WTC11 (cell line): ENCODE measurements around the gene H6PD. TPM values are rescaled to one million over a fixed set of nuclear protein-coding genes. Genes with fewer than 3 reads are reported as not detected.

Experiments used
- ATAC-seq: fragments of 200-7000 bp; cut with Tn5 transposase; 2 replicates; pipeline ENCODE4 v1.10.0; 2021; ENCODE audit warnings: mild to moderate bottlenecking, moderate library complexity
- CTCF ChIA-PET: fragments of 300-600 bp; sonication (Branson Sonifier 250); formaldehyde crosslinking; loops from one replicate; lab custom pipeline; 2021; ENCODE audit warnings: antibody characterized with exemption; lab: Charles Lee
- POLR2A ChIA-PET: fragments of 350-600 bp; sonication (Branson Sonifier 250); formaldehyde crosslinking; loops from one replicate; lab custom pipeline; 2021; ENCODE audit warnings: antibody characterized with exemption; lab: Charles Lee
- DNase-seq: peaks from one replicate; pipeline ENCODE4 v3.0.0; 2021; ENCODE audit warnings: low spot score
- H3K27ac Mint-ChIP-seq: 2 replicates; pipeline ENCODE4 v1.8.0; 2021; ENCODE audit warnings: mixed read lengths
- H3K27me3 Mint-ChIP-seq: 2 replicates; pipeline ENCODE4 v1.8.0; 2021; ENCODE audit warnings: low read depth, mild to moderate bottlenecking, moderate library complexity, mixed read lengths
- H3K36me3 Mint-ChIP-seq: 2 replicates; pipeline ENCODE4 v1.8.0; 2021; ENCODE audit warnings: mixed read lengths
- H3K4me1 Mint-ChIP-seq: 2 replicates; pipeline ENCODE4 v1.8.0; 2022; ENCODE audit warnings: mixed read lengths
- H3K4me3 Mint-ChIP-seq: 2 replicates; pipeline ENCODE4 v1.8.0; 2021; ENCODE audit warnings: mild to moderate bottlenecking, moderate library complexity, mixed read lengths
- H3K9me3 Mint-ChIP-seq: 2 replicates; pipeline ENCODE4 v1.8.0; 2021; ENCODE audit warnings: mixed read lengths
- AR ChIP-seq: fragments of 250-450 bp; sonication (Bioruptor Pico); IDR thresholded peaks from 2 replicates; pipeline ENCODE4 v1.9.0; 2021; ENCODE audit warnings: mild to moderate bottlenecking
- CDX4 ChIP-seq: fragments of 250-450 bp; sonication (Bioruptor Pico); IDR thresholded peaks from 2 replicates; pipeline ENCODE4 v1.9.0; 2021; ENCODE audit warnings: moderate library complexity, mild to moderate bottlenecking, inconsistent platforms, borderline replicate concordance
- CREB1 ChIP-seq: sonication (generic); formaldehyde crosslinking; IDR thresholded peaks from 2 replicates; pipeline ENCODE4 v1.8.0; 2023; ENCODE audit warnings: mild to moderate bottlenecking, missing genetic modification reagents
- E2F1 ChIP-seq: sonication (generic); formaldehyde crosslinking; IDR thresholded peaks from 2 replicates; pipeline ENCODE4 v1.8.0; 2022; ENCODE audit warnings: mild to moderate bottlenecking, missing genetic modification reagents
- E2F5 ChIP-seq: sonication (generic); formaldehyde crosslinking; IDR thresholded peaks from 2 replicates; pipeline ENCODE4 v1.8.1; 2022; ENCODE audit warnings: mild to moderate bottlenecking, moderate library complexity, missing genetic modification reagents
- EMX1 ChIP-seq: fragments of 250-450 bp; sonication (Bioruptor Pico); IDR thresholded peaks from 2 replicates; pipeline ENCODE4 v1.8.0; 2021; ENCODE audit warnings: mild to moderate bottlenecking
- FOXJ3 ChIP-seq: sonication (generic); formaldehyde crosslinking; IDR thresholded peaks from 2 replicates; pipeline ENCODE4 v1.9.0; 2021; ENCODE audit warnings: missing genetic modification reagents, mild to moderate bottlenecking, borderline replicate concordance
- FOXP1 ChIP-seq: sonication (generic); formaldehyde crosslinking; IDR thresholded peaks from 2 replicates; pipeline ENCODE4 v1.8.0; 2022; ENCODE audit warnings: missing genetic modification reagents, mild to moderate bottlenecking, moderate library complexity, borderline replicate concordance
- HMGA2 ChIP-seq: fragments of 250-450 bp; sonication (Bioruptor Pico); IDR thresholded peaks from 2 replicates; pipeline ENCODE4 v1.4.0; 2021; ENCODE audit warnings: mild to moderate bottlenecking, moderate library complexity
- IRF1 ChIP-seq: sonication (generic); formaldehyde crosslinking; IDR thresholded peaks from 2 replicates; pipeline ENCODE4 v1.8.0; 2023; ENCODE audit warnings: missing genetic modification reagents
- JUN ChIP-seq: sonication (generic); formaldehyde crosslinking; IDR thresholded peaks from 2 replicates; pipeline ENCODE4 v1.8.0; 2023; ENCODE audit warnings: mild to moderate bottlenecking, missing genetic modification reagents
- MXD4 ChIP-seq: fragments of 250-450 bp; sonication (Bioruptor Pico); IDR thresholded peaks from 2 replicates; pipeline ENCODE4 v1.8.0; 2021; ENCODE audit warnings: mild to moderate bottlenecking, moderate library complexity, borderline replicate concordance
- NFYB ChIP-seq: sonication (generic); formaldehyde crosslinking; conservative IDR thresholded peaks from 2 replicates; pipeline ENCODE4 v1.8.0; 2022; ENCODE audit warnings: low read depth, missing genetic modification reagents
- NR2C2 ChIP-seq: sonication (generic); formaldehyde crosslinking; IDR thresholded peaks from 2 replicates; pipeline ENCODE4 v1.8.0; 2022; ENCODE audit warnings: mild to moderate bottlenecking, missing genetic modification reagents
- NR3C1 ChIP-seq: sonication (generic); formaldehyde crosslinking; conservative IDR thresholded peaks from 2 replicates; pipeline ENCODE4 v1.8.1; 2023; ENCODE audit warnings: low read depth, mild to moderate bottlenecking, missing genetic modification reagents
- PRDM15 ChIP-seq: sonication (generic); formaldehyde crosslinking; IDR thresholded peaks from 2 replicates; pipeline ENCODE4 v1.8.0; 2022; ENCODE audit warnings: missing genetic modification reagents
- RELA ChIP-seq: sonication (generic); formaldehyde crosslinking; IDR thresholded peaks from 2 replicates; pipeline ENCODE4 v1.8.1; 2022; ENCODE audit warnings: missing genetic modification reagents, mild to moderate bottlenecking, borderline replicate concordance
- RORB ChIP-seq: fragments of 250-450 bp; sonication (Bioruptor Pico); IDR thresholded peaks from 2 replicates; pipeline ENCODE4 v1.9.0; 2021; ENCODE audit warnings: mild to moderate bottlenecking
- SMAD3 ChIP-seq: sonication (generic); formaldehyde crosslinking; IDR thresholded peaks from 2 replicates; pipeline ENCODE4 v1.8.0; 2022; ENCODE audit warnings: missing genetic modification reagents, mild to moderate bottlenecking, borderline replicate concordance
- ZNF138 ChIP-seq: sonication (generic); formaldehyde crosslinking; conservative IDR thresholded peaks from 2 replicates; pipeline ENCODE4 v1.8.1; 2022; ENCODE audit warnings: mild to moderate bottlenecking, moderate library complexity, missing genetic modification reagents
- ZNF219 ChIP-seq: sonication (generic); formaldehyde crosslinking; IDR thresholded peaks from 2 replicates; pipeline ENCODE4 v1.8.0; 2023; ENCODE audit warnings: missing genetic modification reagents, mild to moderate bottlenecking, borderline replicate concordance
- ZNF396 ChIP-seq: fragments of 250-450 bp; sonication (Bioruptor Pico); IDR thresholded peaks from 2 replicates; pipeline ENCODE4 v1.8.0; 2021; ENCODE audit warnings: mild to moderate bottlenecking, moderate library complexity, borderline replicate concordance
- ZNF425 ChIP-seq: fragments of 250-450 bp; sonication (Bioruptor Pico); conservative IDR thresholded peaks from 2 replicates; pipeline ENCODE4 v1.9.0; 2021; ENCODE audit warnings: mild to moderate bottlenecking
- ZNF671 ChIP-seq: fragments of 250-450 bp; sonication (Bioruptor Pico); IDR thresholded peaks from 2 replicates; pipeline ENCODE4 v1.8.0; 2021; ENCODE audit warnings: mild to moderate bottlenecking
- total RNA-seq: library from RNA; stranded (reverse); gene quantifications from 3 replicates; pipeline ENCODE4 v1.2.3, GENCODE V29; 2021

The H6PD gene
- total RNA-seq, 1 experiment from 2014 or later: 7.4 TPM

- TF ChIP-seq E2F1 (no peak), PRDM15 (no peak), RELA (CRISPR knock-in tag) (no peak), SMAD3 (CRISPR knock-in tag) (no peak), E2F5 (CRISPR knock-in tag) (no peak), FOXJ3 (CRISPR knock-in tag) (no peak), ZNF219 (CRISPR knock-in tag) (no peak), NR3C1 (CRISPR knock-in tag) (no peak)
These were observed 12.5 kb downstream of the H6PD start (continued) for GRCh38 chr1:9246841-9247785.

GRCh38 chr1:9247894-9248293 lies 13.3 kb downstream of the H6PD start:
- DNase-seq (no peak), ATAC-seq (no peak)
- POLR2A ChIA-PET: interaction anchor here (0.7 kb wide), 1 partner anchor 229 kb away, joined by 4 read pairs; no protein-coding TSS in a partner anchor
- CTCF ChIA-PET: interaction anchor here (0.6 to 10.2 kb wide), 13 partner anchors 7 to 1710 kb away, joined by 3 to 154 read pairs (median 4); partner anchors contain the start of gene H6PD
- Mint-ChIP-seq H3K27ac (no peak overlapping the region), H3K36me3 (no peaks in the 10 kb centered on the region), H3K4me3 (no peak overlapping the region), H3K4me1 (peaks cover 32% of the 10 kb centered on the region), H3K27me3 (no peaks in the 10 kb centered on the region), H3K9me3 (no peaks in the 10 kb centered on the region)
- no peak for TF ChIP-seq ZNF671 (CRISPR knock-in tag)
- no peak for TF ChIP-seq FOXP1 (CRISPR knock-in tag)
- TF ChIP-seq ZNF425 (CRISPR knock-in tag): no peak
- no peak for TF ChIP-seq ZNF396 (CRISPR knock-in tag)
- TF ChIP-seq ZNF138 (CRISPR knock-in tag): no peak
- no peak for TF ChIP-seq IRF1
- TF ChIP-seq CREB1 (CRISPR knock-in tag): no peak
- no peak for TF ChIP-seq NFYB (CRISPR knock-in tag)
- no peak for TF ChIP-seq MXD4 (CRISPR knock-in tag)
- TF ChIP-seq NR2C2 (CRISPR knock-in tag): no peak
- no peak for TF ChIP-seq HMGA2 (CRISPR knock-in tag)
- TF ChIP-seq AR: no peak
- no peak for TF ChIP-seq CDX4 (CRISPR knock-in tag)
- TF ChIP-seq RELA (CRISPR knock-in tag): no peak
- no peak for TF ChIP-seq RORB
- no peak for TF ChIP-seq EMX1 (CRISPR knock-in tag)
- TF ChIP-seq JUN (CRISPR knock-in tag): no peak
